Esophagus muscularis mucosa (tissue), 3 donors: Measurements from ENCODE around the gene SNF8.

Experiments used
- POLR2A ChIP-seq: fragments of 450-650 bp; IDR thresholded peaks from one replicate; pipeline ENCODE4 v1.6.1; 2017; ENCODE audit warnings: antibody characterized with exemption, moderate library complexity, mild to moderate bottlenecking, low read depth
- TF ChIP-seq, protein P1 (sequence below), 3 experiments: fragments of 200-600 bp in 2 of 3; fragments of 450-650 bp in 1 of 3; sonication (generic) in 2 of 3; IDR thresholded peaks; one replicate each; pipeline ENCODE4 v1.5.1; 2017 to 2019; ENCODE audit warnings: antibody characterized with exemption in 3 of 3, mild to moderate bottlenecking in 2 of 3, moderate library complexity in 1 of 3

DNA sequence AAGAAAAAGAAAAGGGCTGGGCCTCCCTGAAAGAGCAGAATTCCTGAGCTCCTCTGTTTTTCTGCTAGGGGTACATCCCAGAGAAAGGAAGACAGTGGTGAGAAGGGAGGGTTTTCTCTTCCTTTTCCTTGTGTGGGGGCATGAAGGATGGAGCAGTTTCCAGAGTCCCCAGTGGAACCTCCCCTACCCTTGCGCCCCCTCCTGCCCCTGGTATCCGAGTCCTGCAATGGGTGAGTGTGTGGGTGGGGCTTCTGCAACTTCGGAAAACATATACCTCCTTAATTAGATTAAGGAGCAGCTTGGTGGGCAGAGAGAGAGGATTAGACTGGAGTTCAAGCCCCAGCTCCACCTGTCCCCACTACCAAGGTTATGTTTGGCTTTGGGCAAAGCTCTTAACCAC lies 29.2 kb upstream of the SNF8 start:
- TF ChIP-seq POLR2A: no peak
- TF ChIP-seq, protein P1, sequence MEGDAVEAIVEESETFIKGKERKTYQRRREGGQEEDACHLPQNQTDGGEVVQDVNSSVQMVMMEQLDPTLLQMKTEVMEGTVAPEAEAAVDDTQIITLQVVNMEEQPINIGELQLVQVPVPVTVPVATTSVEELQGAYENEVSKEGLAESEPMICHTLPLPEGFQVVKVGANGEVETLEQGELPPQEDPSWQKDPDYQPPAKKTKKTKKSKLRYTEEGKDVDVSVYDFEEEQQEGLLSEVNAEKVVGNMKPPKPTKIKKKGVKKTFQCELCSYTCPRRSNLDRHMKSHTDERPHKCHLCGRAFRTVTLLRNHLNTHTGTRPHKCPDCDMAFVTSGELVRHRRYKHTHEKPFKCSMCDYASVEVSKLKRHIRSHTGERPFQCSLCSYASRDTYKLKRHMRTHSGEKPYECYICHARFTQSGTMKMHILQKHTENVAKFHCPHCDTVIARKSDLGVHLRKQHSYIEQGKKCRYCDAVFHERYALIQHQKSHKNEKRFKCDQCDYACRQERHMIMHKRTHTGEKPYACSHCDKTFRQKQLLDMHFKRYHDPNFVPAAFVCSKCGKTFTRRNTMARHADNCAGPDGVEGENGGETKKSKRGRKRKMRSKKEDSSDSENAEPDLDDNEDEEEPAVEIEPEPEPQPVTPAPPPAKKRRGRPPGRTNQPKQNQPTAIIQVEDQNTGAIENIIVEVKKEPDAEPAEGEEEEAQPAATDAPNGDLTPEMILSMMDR (IDR thresholded peaks at IDR 0.05): no peak
